GM12875 (cell line): ENCODE data around the gene NUDCD3.

Experiments
- H3K4me3 ChIP-seq: one replicate; pipeline ENCODE4 v1.5.1; 2011; ENCODE audit warnings: low read depth, low read length, control low read depth
- TF ChIP-seq, protein P1 (sequence below): IDR thresholded peaks from 2 replicates; pipeline ENCODE4 v1.5.1; 2011; ENCODE audit warnings: low read depth, mild to moderate bottlenecking, control low read depth, inconsistent platforms, low read length, moderate library complexity, borderline replicate concordance; ENCODE audit not compliant: insufficient read depth

The NUDCD3 gene

DNA sequence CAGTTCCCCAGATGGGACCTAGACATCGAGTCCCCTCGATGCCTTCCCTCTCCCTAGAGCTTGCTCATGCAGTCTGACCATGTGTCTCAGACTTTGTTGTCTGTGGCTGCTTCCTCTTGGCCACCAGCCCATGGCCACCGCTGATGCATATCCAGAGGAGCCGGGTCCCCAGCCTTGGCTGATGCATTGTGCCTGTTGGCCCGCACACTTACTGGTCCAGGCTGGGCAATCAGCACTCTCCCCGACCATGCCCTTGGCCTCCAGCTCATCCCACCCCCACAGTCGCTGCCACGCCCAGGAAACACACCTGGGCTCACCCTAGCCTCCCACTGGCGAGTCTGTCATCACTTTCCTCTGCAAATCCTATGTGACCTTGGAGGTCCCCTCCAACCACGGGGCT is 40.5 kb upstream of the NUDCD3 start:
- TF ChIP-seq, protein P1, sequence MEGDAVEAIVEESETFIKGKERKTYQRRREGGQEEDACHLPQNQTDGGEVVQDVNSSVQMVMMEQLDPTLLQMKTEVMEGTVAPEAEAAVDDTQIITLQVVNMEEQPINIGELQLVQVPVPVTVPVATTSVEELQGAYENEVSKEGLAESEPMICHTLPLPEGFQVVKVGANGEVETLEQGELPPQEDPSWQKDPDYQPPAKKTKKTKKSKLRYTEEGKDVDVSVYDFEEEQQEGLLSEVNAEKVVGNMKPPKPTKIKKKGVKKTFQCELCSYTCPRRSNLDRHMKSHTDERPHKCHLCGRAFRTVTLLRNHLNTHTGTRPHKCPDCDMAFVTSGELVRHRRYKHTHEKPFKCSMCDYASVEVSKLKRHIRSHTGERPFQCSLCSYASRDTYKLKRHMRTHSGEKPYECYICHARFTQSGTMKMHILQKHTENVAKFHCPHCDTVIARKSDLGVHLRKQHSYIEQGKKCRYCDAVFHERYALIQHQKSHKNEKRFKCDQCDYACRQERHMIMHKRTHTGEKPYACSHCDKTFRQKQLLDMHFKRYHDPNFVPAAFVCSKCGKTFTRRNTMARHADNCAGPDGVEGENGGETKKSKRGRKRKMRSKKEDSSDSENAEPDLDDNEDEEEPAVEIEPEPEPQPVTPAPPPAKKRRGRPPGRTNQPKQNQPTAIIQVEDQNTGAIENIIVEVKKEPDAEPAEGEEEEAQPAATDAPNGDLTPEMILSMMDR = no peak
- no peak overlapping the region for H3K4me3 ChIP-seq

DNA sequence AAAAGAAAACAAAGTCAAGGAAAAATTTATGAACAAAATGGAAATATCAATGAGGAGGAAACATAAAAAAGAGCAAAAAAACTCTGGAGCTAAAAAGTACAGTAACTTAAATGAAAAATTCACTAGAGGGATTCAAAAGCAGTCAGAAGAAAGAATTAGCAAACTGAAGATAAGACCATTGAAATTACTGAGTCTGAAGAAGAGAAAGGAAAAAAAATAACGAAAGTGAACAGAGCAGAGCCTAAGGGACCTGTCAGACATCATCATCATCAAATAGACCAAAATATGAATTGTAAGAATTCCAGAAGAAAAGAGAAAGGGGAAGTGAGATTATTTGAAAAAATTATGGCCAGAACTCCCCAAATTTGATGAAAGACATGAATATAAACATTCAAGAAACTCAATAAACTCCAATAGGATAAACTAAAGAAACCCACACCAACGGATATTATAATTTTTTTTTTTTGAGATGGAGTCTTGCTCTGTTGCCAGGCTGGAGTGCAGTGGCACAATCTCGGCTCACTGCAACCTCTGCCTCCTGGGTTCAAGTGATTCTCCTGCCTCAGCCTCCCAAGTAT is 34.4 kb upstream of the NUDCD3 start:
- TF ChIP-seq, protein P1 = no peak
- H3K4me3 ChIP-seq = no peak overlapping the region

DNA sequence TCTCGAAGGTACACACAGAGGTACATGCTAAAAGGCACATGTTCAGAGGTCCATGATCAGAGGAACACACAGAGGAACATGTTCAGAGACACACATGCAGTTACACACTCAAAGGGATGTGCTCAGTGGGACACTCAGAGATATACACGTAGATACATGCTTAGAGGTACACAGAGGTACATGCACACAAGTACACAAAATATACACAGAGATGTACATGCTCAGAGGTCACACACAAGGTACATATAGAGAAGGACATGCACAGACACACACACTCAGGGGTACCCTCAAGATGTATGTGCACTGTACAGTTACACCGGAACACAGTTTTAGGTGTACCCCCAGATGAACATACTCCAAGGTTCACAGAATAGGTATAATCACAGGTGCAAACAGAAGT is 31.9 kb upstream of the NUDCD3 start:
- H3K4me3 ChIP-seq = no peak overlapping the region
- TF ChIP-seq, protein P1 = no peak

DNA sequence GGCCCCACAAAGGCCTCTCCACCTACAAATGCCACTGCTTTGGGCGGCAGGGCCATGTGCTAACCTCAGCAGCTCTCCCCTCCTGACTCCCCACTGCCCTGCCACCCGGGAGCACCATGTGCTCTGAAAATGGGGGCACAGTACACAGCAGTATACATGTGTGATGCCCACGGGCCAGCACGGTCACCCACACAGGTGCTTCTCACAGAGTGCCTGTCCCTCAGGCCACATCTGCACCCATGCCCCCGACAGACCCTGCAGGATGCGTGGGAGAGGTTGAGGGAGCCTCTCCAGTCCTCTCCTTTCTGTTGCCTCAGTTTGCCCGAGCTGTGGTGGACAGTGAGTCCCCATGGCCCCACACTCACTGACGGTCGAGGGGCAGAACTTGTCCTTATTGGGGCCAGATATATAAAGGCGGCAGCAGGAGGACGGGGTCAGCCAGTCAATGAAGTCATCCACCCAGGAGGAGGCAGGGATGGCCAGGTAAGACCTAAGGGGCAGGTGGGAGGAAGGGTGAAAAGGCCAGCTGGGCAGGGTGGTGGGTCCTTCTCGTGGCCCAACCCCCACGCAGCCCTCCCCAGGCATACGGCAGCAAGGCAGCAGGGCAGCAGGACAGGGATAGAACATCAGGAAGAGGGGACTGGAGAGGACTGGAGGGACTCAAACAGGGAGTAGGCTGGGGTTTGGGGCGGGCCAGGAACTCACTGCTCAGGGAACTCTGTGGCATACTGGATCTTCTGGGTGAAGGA is 31.1 kb upstream of the NUDCD3 start:
- TF ChIP-seq, protein P1 = no peak
- no peak overlapping the region for H3K4me3 ChIP-seq

DNA sequence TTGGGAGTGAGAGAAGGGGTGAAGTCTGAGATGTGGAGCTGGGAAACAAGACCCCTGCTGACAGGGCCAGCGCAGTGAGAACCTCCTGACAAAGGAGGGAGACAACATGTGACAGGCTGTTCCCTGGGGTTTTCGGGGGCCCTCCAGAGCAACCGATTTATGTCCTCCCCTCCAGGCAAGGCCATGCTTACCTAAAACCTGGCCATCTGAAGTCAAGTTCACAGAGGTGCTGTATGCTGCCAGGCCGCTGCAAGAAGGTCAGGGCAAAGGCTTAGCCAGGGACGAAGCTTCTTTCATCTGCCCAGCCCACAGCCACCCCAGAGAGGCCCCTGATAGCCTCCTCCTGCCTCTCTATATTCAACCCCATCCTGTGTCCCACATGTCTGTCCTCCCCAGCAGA is 30.1 kb upstream of the NUDCD3 start:
- TF ChIP-seq, protein P1 = no peak
- no peak overlapping the region for H3K4me3 ChIP-seq

DNA sequence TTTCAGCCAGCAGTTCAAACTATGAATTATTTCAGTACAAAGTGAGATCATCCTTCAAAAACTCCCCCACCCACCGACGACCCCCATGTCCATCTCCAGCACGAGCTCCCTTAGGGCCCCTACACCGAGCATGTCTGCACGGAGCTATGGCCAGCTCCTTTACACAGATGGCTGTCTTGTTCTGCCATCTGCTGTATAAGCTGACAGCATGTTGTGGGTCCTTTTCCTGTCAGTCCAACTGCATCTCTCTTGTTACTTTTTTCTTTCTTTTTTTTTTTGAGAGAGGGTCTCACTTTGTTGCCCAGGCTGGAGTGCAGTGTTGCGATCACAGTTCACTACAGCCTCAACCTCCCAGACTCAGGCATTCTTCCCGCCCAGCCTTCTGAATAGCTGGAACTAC is 29.1 kb upstream of the NUDCD3 start:
- no peak overlapping the region for H3K4me3 ChIP-seq
- TF ChIP-seq, protein P1 = no peak

DNA sequence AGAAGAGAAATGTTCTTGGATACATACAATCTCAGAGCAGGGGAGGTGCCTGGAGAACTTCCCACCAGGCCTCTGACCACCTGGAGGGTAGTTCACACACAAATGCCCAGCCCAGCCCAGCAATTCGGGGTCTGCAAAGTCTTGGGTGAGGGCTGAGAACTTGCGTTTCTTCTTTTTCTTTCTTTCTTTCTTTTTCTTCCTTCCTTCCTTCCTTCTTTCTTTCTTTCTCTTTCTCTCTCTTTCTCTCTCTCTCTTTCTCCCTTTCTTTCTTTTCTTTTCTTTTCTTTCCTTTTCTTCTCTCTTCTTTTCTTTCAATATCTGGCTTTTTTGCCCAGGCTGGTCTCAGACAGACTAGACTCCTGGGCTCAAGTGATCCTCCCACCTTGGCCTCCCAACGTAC is 28.3 kb upstream of the NUDCD3 start:
- TF ChIP-seq, protein P1 = no peak
- H3K4me3 ChIP-seq = no peak overlapping the region
